Activated T-cell treated with anti-CD3 and anti-CD28 coated beads for 48 hours (primary cell): ENCODE data around the gene LBR.
"Not testable (repeated sequence)": the region's sequence is repeated elsewhere in the genome, so short reads cannot be mapped to it uniquely, and the experiment has no call there.

Experiments
- DNase-seq: peaks from one replicate; pipeline ENCODE4 v3.0.0-alpha.2; 2020; ENCODE audit warnings: low read depth

LBR gene

GRCh38 chr1:225422795-225423517 is 4.9 kb downstream of the LBR start:
- DNase-seq: no peak

DNA sequence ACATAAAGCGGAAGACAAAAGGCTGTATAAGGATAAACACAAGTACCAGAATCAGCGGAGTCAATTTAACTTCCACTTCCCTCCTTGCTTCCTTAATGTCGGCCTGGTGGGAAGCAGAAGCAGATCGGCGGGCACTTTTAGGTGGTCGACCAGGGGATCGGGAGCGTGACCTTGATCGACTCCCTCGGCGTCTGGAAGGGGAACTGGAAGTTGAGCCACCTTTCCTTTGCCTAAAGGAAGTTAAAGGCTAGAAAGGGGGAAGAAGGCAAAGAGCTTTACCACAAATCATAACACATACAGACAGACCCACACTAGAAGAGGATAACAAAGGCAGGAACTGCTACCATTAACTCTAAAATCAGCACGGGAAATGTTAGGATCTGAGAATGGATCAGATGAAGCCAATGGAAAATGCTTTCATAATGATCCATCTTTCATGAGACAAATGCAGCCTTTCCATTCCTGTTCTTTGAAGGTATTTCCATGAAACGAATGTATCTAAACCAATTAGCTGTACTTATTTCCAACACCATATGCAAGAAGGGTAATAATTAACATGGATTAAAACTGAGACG is 5.7 kb downstream of the LBR start:
- DNase-seq: no peak

DNA sequence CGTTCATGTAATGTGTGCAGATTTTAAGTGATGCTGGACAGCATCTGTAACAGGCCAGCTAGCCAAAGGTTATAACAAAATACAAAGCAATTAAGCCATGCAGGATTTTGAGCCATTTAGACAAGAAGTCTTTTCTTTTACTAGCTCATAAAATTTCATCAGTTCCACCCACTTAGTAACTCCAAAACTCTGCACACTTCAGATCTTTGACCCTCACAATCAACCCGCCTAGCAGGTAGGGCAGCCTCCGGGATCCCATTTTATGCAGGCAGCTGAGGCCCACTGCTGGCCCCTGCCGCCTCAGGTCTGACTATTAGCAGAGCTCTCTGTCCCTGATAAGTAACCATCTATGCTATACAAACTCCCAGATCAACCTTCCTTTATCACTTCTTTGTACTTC is 9.2 kb downstream of the LBR start:
- no peak for DNase-seq

GRCh38 chr1:225418059-225418458 is 9.8 kb downstream of the LBR start:
- DNase-seq: no peak

GRCh38 chr1:225415967-225416745 is 11.7 kb downstream of the LBR start:
- DNase-seq: no peak

GRCh38 chr1:225415307-225415706 is 12.5 kb downstream of the LBR start:
- no peak for DNase-seq

DNA sequence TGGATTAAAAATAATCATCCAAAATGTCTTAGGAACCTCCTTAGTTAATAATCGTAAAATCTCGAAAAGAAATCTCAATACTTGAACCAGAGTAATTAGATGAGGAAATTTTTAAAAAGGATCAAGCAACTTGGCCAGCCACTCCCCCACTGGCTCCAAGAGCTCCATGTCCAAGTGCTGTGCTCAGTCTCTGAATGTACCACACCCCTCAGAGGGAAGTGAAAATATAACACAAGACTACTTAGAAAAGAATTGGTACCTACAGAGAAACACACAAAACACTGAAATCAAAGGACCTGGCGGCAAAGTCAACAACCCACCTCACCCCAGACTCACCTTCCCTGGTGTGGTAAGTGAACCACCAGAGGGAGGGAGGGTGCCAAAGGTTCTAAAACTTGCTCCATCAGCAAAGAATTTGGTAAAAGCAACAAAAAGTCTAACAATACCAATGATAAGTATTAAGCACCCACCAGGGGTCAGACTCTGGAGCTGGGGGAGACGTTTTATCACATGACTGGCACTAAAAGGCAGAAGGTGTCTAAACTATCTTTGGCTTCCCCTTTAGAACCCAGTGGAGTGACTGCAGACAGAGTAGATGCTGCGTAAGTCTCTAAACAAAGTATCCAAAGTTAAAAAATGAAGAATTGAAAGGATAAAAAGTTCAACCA is 14.0 kb downstream of the LBR start:
- DNase-seq: no peak

DNA sequence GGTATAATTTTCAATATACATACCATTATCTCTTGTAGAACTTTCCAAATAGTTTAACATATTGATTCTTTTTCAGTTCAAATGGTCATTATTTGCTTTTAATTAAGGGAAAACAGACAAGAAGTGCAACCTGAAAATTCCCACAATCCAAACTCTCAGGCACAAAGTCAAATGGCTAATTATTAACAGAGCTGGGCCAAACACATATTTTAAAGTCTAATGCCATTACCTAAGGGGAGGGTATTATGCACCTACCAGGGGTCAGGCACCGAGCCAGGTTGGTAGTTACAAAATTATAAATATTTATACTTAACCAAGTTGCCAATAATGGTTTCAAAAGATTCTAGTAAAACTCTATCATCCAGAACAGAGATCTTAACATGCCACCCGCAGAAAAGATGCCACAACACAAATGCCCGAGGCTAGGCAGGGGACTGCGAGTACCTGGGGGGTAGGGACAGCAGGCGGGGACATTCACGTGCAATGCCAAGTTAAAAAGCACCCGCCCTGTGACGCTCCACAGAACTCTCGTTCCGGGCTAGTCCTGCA is 15.0 kb downstream of the LBR start:
- DNase-seq: no peak

GRCh38 chr1:225412321-225412720 is 15.5 kb downstream of the LBR start:
- DNase-seq: no peak

- DNase-seq: no peak
These were observed 17.8 kb downstream of the LBR start for GRCh38 chr1:225410036-225410435.

GRCh38 chr1:225409051-225409450 is 18.8 kb downstream of the LBR start:
- no peak for DNase-seq

DNA sequence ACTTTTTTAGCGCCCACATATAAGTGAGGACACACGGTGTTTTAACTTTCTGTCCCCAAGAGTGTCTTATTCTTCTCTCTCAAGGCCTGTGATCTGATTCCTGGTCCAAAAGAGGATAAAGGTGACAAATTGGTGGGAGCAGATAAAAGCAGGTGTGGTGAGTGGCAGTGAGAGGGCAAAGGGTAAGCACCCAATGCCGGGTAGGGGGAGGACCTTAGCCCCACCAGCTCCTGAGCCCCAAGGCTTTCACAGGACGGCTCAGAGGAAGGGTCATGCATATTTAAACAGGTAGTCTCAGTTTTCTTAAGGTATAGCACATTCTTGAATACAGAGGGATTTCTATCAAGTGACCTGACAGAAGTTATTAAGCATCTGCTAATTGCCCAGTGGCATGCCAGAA is 19.6 kb downstream of the LBR start:
- no peak for DNase-seq

DNA sequence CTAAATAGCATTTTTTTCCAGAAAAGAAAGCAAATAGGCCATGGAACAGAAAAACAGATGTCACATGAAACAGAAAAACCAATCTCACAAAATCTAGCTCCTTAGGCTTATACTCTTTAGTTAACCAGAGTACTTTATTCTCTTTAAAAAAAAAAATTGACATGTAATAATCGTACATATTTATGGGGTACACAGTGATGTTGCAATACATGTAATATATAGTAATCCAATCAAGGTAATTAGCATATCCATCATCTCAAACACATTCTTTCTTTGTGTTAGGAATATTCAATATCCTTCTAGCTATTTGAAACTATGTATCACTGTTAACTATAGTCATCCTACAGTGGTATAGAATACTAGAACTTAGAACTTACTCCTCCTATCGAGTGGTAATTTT is 20.1 kb downstream of the LBR start:
- DNase-seq: no peak

- no peak for DNase-seq
These were observed 20.7 kb downstream of the LBR start for GRCh38 chr1:225406976-225407725.

DNA sequence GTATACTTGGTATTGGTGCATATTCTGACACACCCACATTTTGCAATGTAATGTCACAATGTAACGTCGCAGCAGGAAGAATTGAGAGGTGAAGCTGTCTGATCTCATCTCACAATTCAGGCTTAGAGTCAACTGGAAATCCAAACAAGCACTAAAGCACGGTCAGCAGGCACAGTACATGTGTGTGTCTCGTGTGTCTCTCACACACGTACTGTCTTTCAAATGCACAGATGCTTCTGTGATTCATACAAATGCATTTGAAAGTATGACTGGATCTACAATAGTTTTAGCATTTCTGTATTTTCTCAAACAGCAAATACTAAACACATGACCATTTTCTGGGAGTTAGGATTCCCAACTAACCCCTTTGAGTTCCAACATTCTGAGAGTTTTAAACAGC is 26.9 kb downstream of the LBR start:
- no peak for DNase-seq

GRCh38 chr1:225396357-225396756 is 31.5 kb downstream of the LBR start:
- no peak for DNase-seq

DNA sequence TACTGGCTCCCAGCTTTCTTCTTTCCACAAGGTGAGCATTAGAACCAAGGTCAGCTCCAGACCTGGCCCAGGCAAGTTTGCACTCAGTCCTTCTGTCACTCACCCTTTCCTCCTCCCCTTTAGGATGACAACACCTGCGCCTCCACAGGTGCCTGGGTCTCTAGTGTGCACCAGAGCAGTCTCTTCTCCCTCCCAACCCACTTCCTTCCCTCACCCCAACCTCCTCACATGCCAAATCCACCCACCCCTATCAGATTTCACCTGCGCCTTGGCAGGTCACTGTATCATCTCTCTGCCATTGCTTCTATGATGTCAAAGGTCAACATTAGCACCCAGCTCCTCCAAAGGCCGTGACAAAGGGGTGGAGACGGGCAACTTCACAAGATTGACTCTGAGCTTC is 38.0 kb downstream of the LBR start:
- DNase-seq: no peak

- no peak for DNase-seq
These were observed 39.5 kb downstream of the LBR start for GRCh38 chr1:225388372-225388771.

GRCh38 chr1:225386860-225387259 is 41.0 kb downstream of the LBR start:
- not testable (repeated sequence) for DNase-seq

- no peak for DNase-seq
These were observed 47.1 kb downstream of the LBR start for GRCh38 chr1:225380691-225381090.

DNA sequence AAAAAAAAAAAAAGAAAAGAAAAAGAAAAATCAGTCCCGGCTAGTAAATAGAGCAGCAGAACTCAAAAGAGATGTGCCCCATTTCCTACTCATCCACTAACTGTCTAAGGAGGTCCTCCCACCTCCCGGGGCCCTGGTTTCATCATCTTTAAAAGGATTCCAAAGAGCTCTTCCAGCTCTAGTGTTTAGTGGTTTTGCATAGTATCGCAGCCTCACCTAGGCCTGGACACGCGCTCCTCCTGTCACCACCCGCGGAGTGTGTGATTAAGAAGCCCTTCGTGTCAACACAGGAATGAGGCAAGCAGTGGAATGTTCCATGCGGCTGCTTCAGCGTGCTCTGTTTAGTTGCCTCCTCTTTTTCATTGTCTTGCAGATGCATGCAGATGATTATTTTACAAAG is 49.0 kb downstream of the LBR start:
- DNase-seq: no peak

DNA sequence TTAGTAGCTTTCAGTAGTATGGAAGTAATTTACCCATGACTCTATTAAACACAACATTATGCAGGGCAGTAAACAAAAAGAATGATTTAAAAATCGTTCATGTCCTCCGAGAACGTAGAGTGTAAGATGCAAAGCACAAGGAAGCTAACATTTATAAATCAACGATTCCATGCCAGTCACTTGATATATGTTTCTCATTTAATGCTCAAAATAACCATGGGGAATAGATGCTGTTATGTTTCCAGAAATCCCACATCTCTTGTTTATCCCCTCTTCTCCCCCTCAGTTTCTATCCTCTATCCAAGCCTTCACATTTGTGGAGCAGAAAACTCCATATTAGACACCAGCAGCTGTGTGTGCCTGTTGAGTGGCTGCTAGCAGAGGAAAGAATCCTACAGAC is 52.8 kb downstream of the LBR start:
- no peak for DNase-seq
